Karpas-422 (cell line): ENCODE results near the gene LRRC40. TPM values are rescaled to one million over a fixed set of nuclear protein-coding genes. Genes with fewer than 3 reads are reported as not detected.

Experiments used
- DNase-seq: peaks from one replicate; pipeline ENCODE4 v3.0.0-alpha.2; 2015
- H2AFZ ChIP-seq: fragments of 200-600 bp; sonication (generic); 2 replicates; pipeline ENCODE4 v1.6.1; 2014; ENCODE audit warnings: antibody characterized with exemption, low read length, mixed read lengths
- H3K27ac ChIP-seq: fragments of 200-600 bp; sonication (generic); 2 replicates; pipeline ENCODE4 v1.5.1; 2014; ENCODE audit warnings: mild to moderate bottlenecking, low read length, moderate library complexity
- H3K27me3 ChIP-seq: fragments of 200-600 bp; sonication (generic); 2 replicates; pipeline ENCODE4 v1.6.1; 2014; ENCODE audit warnings: low read length, mixed read lengths
- H3K36me3 ChIP-seq: fragments of 200-600 bp; sonication (generic); 2 replicates; pipeline ENCODE4 v1.6.1; 2014; ENCODE audit warnings: low read length, mixed read lengths; ENCODE audit not compliant: insufficient read depth
- H3K4me1 ChIP-seq: fragments of 200-600 bp; sonication (generic); 2 replicates; pipeline ENCODE4 v1.6.1; 2014; ENCODE audit warnings: mild to moderate bottlenecking, low read length, mixed read lengths
- H3K4me2 ChIP-seq: fragments of 200-600 bp; sonication (generic); 2 replicates; pipeline ENCODE4 v1.6.1; 2014; ENCODE audit warnings: low read length, low read depth, mild to moderate bottlenecking; ENCODE audit not compliant: poor library complexity, severe bottlenecking
- H3K4me3 ChIP-seq: fragments of 200-600 bp; sonication (generic); 2 replicates; pipeline ENCODE4 v1.5.1; 2014; ENCODE audit warnings: mild to moderate bottlenecking, antibody characterized with exemption, low read length, mixed read lengths
- H3K79me2 ChIP-seq: fragments of 200-600 bp; sonication (generic); 2 replicates; pipeline ENCODE4 v1.6.1; 2014; ENCODE audit warnings: mild to moderate bottlenecking, low read length, mixed read lengths
- H3K9ac ChIP-seq: fragments of 200-600 bp; sonication (generic); 2 replicates; pipeline ENCODE4 v1.6.0; 2014; ENCODE audit warnings: low read length
- H3K9me2 ChIP-seq: fragments of 200-600 bp; sonication (generic), shearing (Covaris generic); replicated peaks from 2 replicates; pipeline ENCODE4 v1.6.0; 2014; ENCODE audit warnings: mild to moderate bottlenecking, low read length, moderate library complexity; ENCODE audit not compliant: insufficient read depth
- H3K9me3 ChIP-seq: fragments of 300-700, 200-600 bp; sonication (generic); 2 replicates; pipeline ENCODE4 v1.6.1; 2014; ENCODE audit warnings: low read length, mixed read lengths
- H4K20me1 ChIP-seq: fragments of 200-600 bp; sonication (generic); 2 replicates; pipeline ENCODE4 v1.6.1; 2014; ENCODE audit warnings: mild to moderate bottlenecking, antibody characterized with exemption, low read length, low read depth; ENCODE audit not compliant: insufficient read depth
- total RNA-seq: library from RNA; depleted of rRNA; stranded (reverse); fragments of >200 nt; shearing (Covaris generic); gene quantifications from 2 replicates; pipeline ENCODE4 v1.2.3, GENCODE V29; 2014; ENCODE audit warnings: low replicate concordance

The LRRC40 gene
- total RNA-seq, 1 experiment from 2014 or later: 37.4 TPM

DNA sequence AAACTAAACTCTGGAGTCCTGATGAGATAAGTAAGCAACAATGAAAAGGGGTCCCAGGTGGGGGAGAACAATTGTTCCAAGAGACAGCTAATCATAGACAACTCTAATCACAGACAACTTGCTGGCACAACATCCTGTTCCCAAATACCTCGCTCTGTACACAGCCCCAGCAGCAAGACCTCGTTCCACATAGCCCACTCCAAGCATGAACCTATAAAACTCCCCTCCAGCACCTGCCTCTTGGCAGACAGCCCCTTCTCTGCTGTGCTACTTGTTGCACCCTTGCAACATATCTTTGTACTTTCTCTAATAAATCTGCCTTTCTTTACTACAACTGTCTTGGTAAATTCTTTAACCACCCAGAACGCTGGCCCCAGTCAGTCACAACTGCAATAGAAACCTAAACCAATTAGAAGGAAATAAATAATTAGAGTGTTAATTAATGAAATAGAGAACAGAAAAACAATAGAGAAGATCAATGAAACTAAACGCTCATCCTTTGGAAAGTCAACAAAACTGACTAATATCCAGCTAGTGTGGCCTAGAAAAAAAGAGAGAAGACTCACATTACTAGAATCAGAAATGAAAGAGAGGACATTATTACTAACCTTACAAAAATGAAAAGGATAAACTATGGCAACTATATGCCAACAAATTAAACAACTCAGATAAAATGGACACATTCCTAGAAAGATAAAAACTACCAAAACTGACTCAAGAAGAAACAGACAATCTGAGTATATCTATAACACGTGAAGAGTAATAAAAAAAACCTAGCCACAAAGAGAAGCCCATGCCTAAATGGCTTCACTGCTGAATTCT lies 36.1 kb downstream of the LRRC40 start:
- Histone ChIP-seq H3K9me2 (0 out of 2 replicates have a peak, but pooled peaks cover 4% of the 10 kb centered on the region), H3K4me3 (no peak overlapping the region), H3K9me3 (no peaks in the 10 kb centered on the region), H3K36me3 (peaks cover 8% of the 10 kb centered on the region; the same call in 1 of the 2 replicates), H3K79me2 (peaks cover 35% of the 10 kb centered on the region), H3K27me3 (no peaks in the 10 kb centered on the region), H3K9ac (no peak overlapping the region), H4K20me1 (no peaks in the 10 kb centered on the region), H3K27ac (no peak overlapping the region), H3K4me1 (peaks cover 12% of the 10 kb centered on the region), H3K4me2 (no peak overlapping the region), H2AFZ (no peak overlapping the region)
- no peak for DNase-seq

DNA sequence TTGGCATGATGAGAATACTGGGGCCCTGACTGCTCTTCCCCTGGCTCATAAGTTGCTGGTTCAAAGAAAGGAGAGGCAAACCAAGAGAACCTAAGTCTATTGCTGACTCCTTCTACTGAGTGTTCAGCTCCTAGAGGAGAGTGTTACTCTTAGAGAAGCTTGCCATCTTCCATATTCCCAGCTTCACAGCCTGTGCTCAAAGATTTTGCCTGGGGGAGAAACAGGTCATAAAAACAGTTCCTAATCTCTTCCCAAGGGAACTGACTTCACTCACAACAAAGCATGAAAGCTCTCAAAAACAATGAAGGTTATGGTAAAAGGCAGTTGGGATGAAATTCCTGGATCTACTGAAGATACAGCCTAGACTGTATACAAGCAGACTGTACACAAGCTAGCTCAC lies 37.1 kb downstream of the LRRC40 start:
- Histone ChIP-seq H3K79me2 (peaks cover 32% of the 10 kb centered on the region), H3K36me3 (peaks cover 5% of the 10 kb centered on the region; the same call in 1 of the 2 replicates), H3K4me1 (peaks cover 13% of the 10 kb centered on the region), H4K20me1 (no peaks in the 10 kb centered on the region), H2AFZ (no peak overlapping the region), H3K9me3 (no peaks in the 10 kb centered on the region), H3K27ac (no peak overlapping the region), H3K27me3 (no peaks in the 10 kb centered on the region), H3K4me2 (no peak overlapping the region), H3K4me3 (no peak overlapping the region), H3K9me2 (0 out of 2 replicates have a peak, but pooled peaks cover 4% of the 10 kb centered on the region), H3K9ac (no peak overlapping the region)
- DNase-seq: no peak

DNA sequence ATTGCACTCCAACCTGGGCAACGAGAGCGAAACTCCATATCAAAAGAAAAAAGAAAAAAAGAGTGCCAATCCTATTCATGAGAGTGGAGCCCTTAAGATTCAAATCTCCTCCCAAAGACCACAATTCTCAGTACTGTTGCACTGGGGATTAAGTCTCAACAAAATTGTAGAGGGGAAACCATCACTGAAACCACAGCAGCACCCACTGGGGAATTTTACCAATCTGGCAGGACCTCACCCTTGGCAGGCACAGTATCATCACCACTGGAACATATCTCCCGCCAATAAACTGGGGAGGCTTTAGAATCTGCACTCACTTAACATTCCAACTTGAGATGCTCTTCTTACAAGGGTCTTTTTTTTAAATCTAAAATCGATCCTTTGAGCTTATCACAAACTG lies 41.0 kb downstream of the LRRC40 start:
- Histone ChIP-seq H3K4me2 (no peak overlapping the region), H4K20me1 (no peaks in the 10 kb centered on the region), H2AFZ (no peak overlapping the region), H3K27ac (no peak overlapping the region), H3K9me2 (no peaks in the 10 kb centered on the region), H3K9ac (no peak overlapping the region), H3K27me3 (no peaks in the 10 kb centered on the region), H3K4me3 (no peak overlapping the region), H3K79me2 (peaks cover 16% of the 10 kb centered on the region; the same call in 1 of the 2 replicates), H3K36me3 (no peaks in the 10 kb centered on the region; the same call in 1 of the 2 replicates), H3K4me1 (peaks cover 16% of the 10 kb centered on the region), H3K9me3 (no peaks in the 10 kb centered on the region)
- no peak for DNase-seq

DNA sequence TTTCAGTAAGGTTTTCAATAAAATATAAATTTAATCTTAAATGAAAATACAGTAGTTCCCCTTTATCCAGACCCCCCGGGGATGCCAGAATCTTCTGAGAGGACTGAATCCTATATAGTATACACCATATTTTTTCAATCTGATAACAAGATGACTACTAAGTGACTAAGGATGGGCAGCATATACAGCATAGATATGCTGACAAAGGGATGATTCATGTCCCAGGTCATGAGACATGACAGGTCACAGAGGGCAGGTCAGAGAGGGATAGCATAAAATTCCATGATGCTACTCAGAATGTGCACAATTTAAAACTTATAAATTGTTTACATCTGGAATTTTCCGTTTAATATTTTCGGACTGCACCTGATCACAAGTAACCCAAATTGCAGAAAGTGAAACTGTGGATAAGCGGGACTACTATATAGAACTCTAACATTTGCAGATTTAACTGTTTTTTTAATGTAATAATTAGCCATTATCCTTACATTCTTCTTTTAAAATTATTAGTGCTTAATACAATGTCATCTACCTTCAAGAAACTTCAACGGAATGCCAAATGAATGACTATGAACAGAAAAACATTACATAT lies 48.8 kb downstream of the LRRC40 start:
- Histone ChIP-seq H2AFZ (no peak overlapping the region), H4K20me1 (no peaks in the 10 kb centered on the region), H3K9ac (no peak overlapping the region), H3K9me2 (no peaks in the 10 kb centered on the region), H3K79me2 (no peaks in the 10 kb centered on the region), H3K4me2 (no peak overlapping the region), H3K27me3 (no peaks in the 10 kb centered on the region), H3K4me3 (no peak overlapping the region), H3K36me3 (peaks cover 6% of the 10 kb centered on the region; the same call in 1 of the 2 replicates), H3K27ac (no peak overlapping the region), H3K4me1 (no peaks in the 10 kb centered on the region), H3K9me3 (no peaks in the 10 kb centered on the region)
- no peak for DNase-seq

GRCh38 chr1:70153739-70154138 lies 51.6 kb downstream of the LRRC40 start:
- no peak overlapping the region for H3K4me3 ChIP-seq

DNA sequence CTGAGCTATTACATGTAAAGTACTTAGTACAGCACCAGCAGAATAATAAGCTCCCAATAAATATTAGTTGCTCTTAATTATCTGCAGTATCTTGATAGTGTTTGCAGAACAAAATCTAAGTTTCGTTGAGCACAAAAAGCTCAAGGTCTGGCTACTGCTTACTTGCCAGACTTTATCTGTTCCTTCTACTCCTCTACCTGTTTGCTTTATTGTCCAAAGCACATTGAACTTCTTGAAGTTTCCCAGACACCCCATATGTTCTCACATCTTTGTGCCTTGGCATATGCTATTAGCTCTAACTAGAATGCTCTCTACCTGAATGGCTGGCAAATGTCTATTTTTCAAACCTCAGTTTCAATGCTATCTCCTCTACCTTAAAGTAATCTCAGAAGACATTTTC lies 54.9 kb downstream of the LRRC40 start:
- Histone ChIP-seq H3K9me3 (no peaks in the 10 kb centered on the region), H3K4me3 (no peak overlapping the region), H3K9me2 (no peaks in the 10 kb centered on the region), H3K9ac (no peak overlapping the region), H3K36me3 (peaks cover 6% of the 10 kb centered on the region; the same call in 1 of the 2 replicates), H3K79me2 (no peaks in the 10 kb centered on the region), H2AFZ (no peak overlapping the region), H3K4me1 (no peaks in the 10 kb centered on the region), H4K20me1 (no peaks in the 10 kb centered on the region), H3K27me3 (no peaks in the 10 kb centered on the region), H3K27ac (no peak overlapping the region), H3K4me2 (no peak overlapping the region)
- DNase-seq: no peak

More at GRCh38 chr1:70153739-70154138, 51.6 kb downstream of the LRRC40 start:
- H3K4me1 ChIP-seq: no peaks in the 10 kb centered on the region
- no peak for DNase-seq
- H3K9me3 ChIP-seq: no peaks in the 10 kb centered on the region
- H4K20me1 ChIP-seq: no peaks in the 10 kb centered on the region
- no peak overlapping the region for H3K27ac ChIP-seq
- H3K36me3 ChIP-seq: 0 out of 2 replicates have a peak, but pooled peaks cover 6% of the 10 kb centered on the region
- no peaks in the 10 kb centered on the region for H3K27me3 ChIP-seq
- no peaks in the 10 kb centered on the region for H3K79me2 ChIP-seq
- no peaks in the 10 kb centered on the region for H3K9me2 ChIP-seq
- no peak overlapping the region for H3K9ac ChIP-seq
- no peak overlapping the region for H2AFZ ChIP-seq
- no peak overlapping the region for H3K4me2 ChIP-seq

DNA sequence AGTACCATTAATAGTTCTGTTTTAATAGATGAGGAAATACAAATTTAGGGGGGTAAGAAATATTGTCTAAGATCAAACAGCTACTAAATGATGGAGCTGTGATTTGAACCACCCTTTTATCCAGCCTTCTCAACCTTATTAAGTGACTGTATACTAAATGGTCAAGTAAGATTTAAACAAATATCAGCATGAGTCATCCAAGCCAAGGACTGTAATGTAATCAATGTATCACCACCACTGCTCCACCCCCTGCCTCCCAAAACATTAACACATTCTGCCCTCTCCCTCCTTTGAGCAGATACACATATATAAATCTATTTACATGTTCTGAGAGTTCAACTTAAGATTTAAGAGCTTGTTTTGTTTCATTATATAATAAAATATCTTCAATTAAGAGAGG lies 58.9 kb downstream of the LRRC40 start:
- no peak for DNase-seq
- H3K9me3 ChIP-seq: no peaks in the 10 kb centered on the region
- no peaks in the 10 kb centered on the region for H3K79me2 ChIP-seq
- H3K9me2 ChIP-seq: no peaks in the 10 kb centered on the region
- no peaks in the 10 kb centered on the region for H3K27me3 ChIP-seq
- no peak overlapping the region for H3K9ac ChIP-seq
- no peak overlapping the region for H2AFZ ChIP-seq
- no peaks in the 10 kb centered on the region for H3K4me1 ChIP-seq
- H3K4me3 ChIP-seq: no peak overlapping the region
- H4K20me1 ChIP-seq: no peaks in the 10 kb centered on the region
- H3K36me3 ChIP-seq: peaks cover 9% of the 10 kb centered on the region; the same call in 1 of the 2 replicates
- no peak overlapping the region for H3K4me2 ChIP-seq
- no peak overlapping the region for H3K27ac ChIP-seq

GRCh38 chr1:70143048-70143659 lies 62.2 kb downstream of the LRRC40 start:
- H3K9me2 ChIP-seq: no peaks in the 10 kb centered on the region
- H3K79me2 ChIP-seq: no peaks in the 10 kb centered on the region
- no peak overlapping the region for H3K4me2 ChIP-seq
- H3K36me3 ChIP-seq: peaks cover 9% of the 10 kb centered on the region; the same call in 1 of the 2 replicates
- H3K9me3 ChIP-seq: no peaks in the 10 kb centered on the region
- no peaks in the 10 kb centered on the region for H4K20me1 ChIP-seq
- no peaks in the 10 kb centered on the region for H3K27me3 ChIP-seq
- no peaks in the 10 kb centered on the region for H3K4me1 ChIP-seq
- no peak overlapping the region for H3K4me3 ChIP-seq
- DNase-seq: no peak
- H3K27ac ChIP-seq: no peak overlapping the region
- no peak overlapping the region for H2AFZ ChIP-seq
- H3K9ac ChIP-seq: no peak overlapping the region
